ENCODE measurements around the gene ASTN2.
"Not testable (repeated sequence)": the region's sequence is repeated elsewhere in the genome, so short reads cannot be mapped to it uniquely, and the experiment has no call there.

The ASTN2 gene

GRCh38 chr9:116952436-116952810 lies 462.4 kb downstream of the ASTN2 start:
- no peak for DNase-seq (ENCODE audit: low spot score)

GRCh38 chr9:116951588-116952435 lies 463.0 kb downstream of the ASTN2 start:
- DNase-seq (ENCODE audit: low spot score), result peak; percentile 89

GRCh38 chr9:116945817-116946216 lies 469.0 kb downstream of the ASTN2 start:
- DNase-seq (ENCODE audit: low spot score), result no peak

- DNase-seq (ENCODE audit: low spot score), result no peak
Measured at GRCh38 chr9:116944714-116945534, 469.9 kb downstream of the ASTN2 start.

GRCh38 chr9:116943970-116944369 lies 470.9 kb downstream of the ASTN2 start:
- DNase-seq (ENCODE audit: low spot score), result no peak

GRCh38 chr9:116942593-116943061 lies 472.2 kb downstream of the ASTN2 start:
- DNase-seq (ENCODE audit: low spot score), result no peak

- DNase-seq (ENCODE audit: low spot score), result no peak
Measured at GRCh38 chr9:116941266-116941665, 473.6 kb downstream of the ASTN2 start.

GRCh38 chr9:116940614-116941215 lies 474.1 kb downstream of the ASTN2 start:
- DNase-seq (ENCODE audit: low spot score), result no peak

GRCh38 chr9:116939614-116940013 lies 475.2 kb downstream of the ASTN2 start:
- DNase-seq (ENCODE audit: low spot score), result no peak

- DNase-seq (ENCODE audit: low spot score), result no peak
Measured at GRCh38 chr9:116939161-116939560, 475.7 kb downstream of the ASTN2 start.

- no peak for DNase-seq (ENCODE audit: low spot score)
Measured at GRCh38 chr9:116937361-116937760, 477.5 kb downstream of the ASTN2 start.

GRCh38 chr9:116935149-116935897 lies 479.5 kb downstream of the ASTN2 start:
- no peak for DNase-seq (ENCODE audit: low spot score)

GRCh38 chr9:116934131-116934530 lies 480.7 kb downstream of the ASTN2 start:
- DNase-seq (ENCODE audit: low spot score), result no peak

- DNase-seq (ENCODE audit: low spot score), result no peak
Measured at GRCh38 chr9:116933251-116933650, 481.6 kb downstream of the ASTN2 start.

- DNase-seq (ENCODE audit: low spot score), result no peak
Measured at GRCh38 chr9:116929621-116930020, 485.2 kb downstream of the ASTN2 start.

GRCh38 chr9:116928884-116929283 lies 486.0 kb downstream of the ASTN2 start:
- no peak for DNase-seq (ENCODE audit: low spot score)

- no peak for DNase-seq (ENCODE audit: low spot score)
Measured at GRCh38 chr9:116928289-116928688, 486.6 kb downstream of the ASTN2 start.

GRCh38 chr9:116927726-116928125 lies 487.1 kb downstream of the ASTN2 start:
- no peak for DNase-seq (ENCODE audit: low spot score)

GRCh38 chr9:116925121-116925520 lies 489.7 kb downstream of the ASTN2 start:
- DNase-seq (ENCODE audit: low spot score), result no peak

- no peak for DNase-seq (ENCODE audit: low spot score)
Measured at GRCh38 chr9:116924462-116925110, 490.3 kb downstream of the ASTN2 start.

GRCh38 chr9:116917895-116918508 lies 496.9 kb downstream of the ASTN2 start:
- not testable (repeated sequence) for DNase-seq (ENCODE audit: low spot score)
